Panc1 (cell line): ENCODE results near the gene LPP.

Experiments
- CTCF ChIP-seq: fragments of 450-650 bp; IDR thresholded peaks from 2 replicates; pipeline ENCODE4 v1.5.1; 2017; ENCODE audit warnings: mild to moderate bottlenecking
- POLR2AphosphoS5 ChIP-seq: IDR thresholded peaks from 2 replicates; pipeline ENCODE4 v1.6.1; 2012; ENCODE audit warnings: mild to moderate bottlenecking, low read depth, low read length, moderate library complexity
- REST ChIP-seq, 2 experiments: IDR thresholded peaks; 2 replicates each; pipeline ENCODE4 v1.6.1; 2011 to 2012; ENCODE audit warnings: low read depth in 2 of 2, control low read depth in 1 of 2, low read length in 1 of 2, mild to moderate bottlenecking in 1 of 2, moderate library complexity in 1 of 2; ENCODE audit not compliant: insufficient read depth in 1 of 2
- SIN3A ChIP-seq: IDR thresholded peaks from 2 replicates; pipeline ENCODE4 v1.6.1; 2012; ENCODE audit warnings: low read depth, mild to moderate bottlenecking, low read length, moderate library complexity, borderline replicate concordance; ENCODE audit not compliant: insufficient read depth

DNA sequence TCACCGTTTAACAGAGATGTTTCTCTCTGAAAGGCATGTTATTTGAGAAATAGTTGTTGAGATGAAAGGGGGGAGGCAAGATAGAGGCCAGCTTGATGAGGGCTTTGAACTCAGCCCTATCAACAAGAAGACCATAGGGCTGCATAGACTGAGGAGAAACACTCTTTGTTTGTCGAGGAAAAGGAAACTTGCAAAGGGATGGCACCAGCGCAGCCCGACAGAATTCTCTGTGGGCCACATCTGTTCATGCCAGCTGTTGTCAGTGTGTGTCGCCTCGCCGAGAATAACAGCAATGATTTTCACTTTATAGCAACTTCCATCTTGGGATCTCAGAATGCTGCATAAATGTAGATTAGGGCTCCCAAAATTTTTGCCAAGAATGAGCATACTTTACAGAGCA, 539.5 kb downstream of the LPP start:
- TF ChIP-seq CTCF (no peak), SIN3A (no peak), REST (IDR thresholded peaks at IDR 0.05; ENCODE audit: insufficient read depth in 1 of 2, low read depth in 2 of 2, low read length in 1 of 2) (no peak), POLR2AphosphoS5 (no peak)
